GM21515 (cell line): Measurements from ENCODE around the gene CREB3L1.

Source experiments
- ATAC-seq: cut with Tn5 transposase; IDR thresholded peaks from one replicate; pipeline ENCODE4 v1.9.1; 2021; ENCODE audit not compliant: unreplicated experiment

The CREB3L1 gene

DNA sequence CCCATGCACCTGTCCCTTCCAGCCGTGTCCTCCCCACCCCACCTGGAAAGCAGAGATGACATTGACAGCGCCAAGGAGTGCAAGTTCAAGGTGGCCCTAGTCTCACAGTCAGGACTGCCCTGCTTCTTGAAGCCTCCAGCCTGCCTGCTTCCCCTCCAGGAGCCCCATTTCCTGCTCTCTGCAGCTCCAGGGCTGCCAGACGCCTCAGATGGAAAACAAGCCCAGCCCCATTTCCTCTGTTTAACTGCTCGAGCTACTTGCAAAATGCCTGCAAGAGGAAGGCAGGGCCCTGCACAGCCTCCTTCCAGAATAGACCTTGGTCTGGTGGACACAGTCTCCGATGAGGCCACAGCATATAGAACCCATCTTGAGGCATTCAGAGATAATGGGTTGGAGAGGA lies 64.8 kb downstream of the CREB3L1 start:
- no peak for ATAC-seq

DNA sequence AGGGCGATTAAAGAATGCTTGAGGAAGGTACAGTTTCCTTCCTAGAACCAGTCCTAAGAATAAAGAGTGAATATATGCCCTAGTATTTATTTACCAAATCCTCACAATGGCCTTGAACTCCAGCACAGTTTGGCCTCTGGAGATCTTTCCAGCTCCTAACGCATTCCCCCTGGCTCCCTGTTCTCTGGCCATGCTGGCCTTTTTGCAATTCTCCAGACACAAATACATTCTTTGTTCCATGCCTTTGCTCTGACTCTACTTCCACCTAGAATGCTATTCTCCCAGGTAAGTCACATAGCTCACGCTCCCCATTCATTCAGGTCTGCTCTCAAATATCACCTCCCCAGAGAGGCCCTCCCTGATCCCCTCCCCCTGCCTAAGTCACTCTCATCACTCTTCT lies 66.1 kb downstream of the CREB3L1 start:
- no peak for ATAC-seq

DNA sequence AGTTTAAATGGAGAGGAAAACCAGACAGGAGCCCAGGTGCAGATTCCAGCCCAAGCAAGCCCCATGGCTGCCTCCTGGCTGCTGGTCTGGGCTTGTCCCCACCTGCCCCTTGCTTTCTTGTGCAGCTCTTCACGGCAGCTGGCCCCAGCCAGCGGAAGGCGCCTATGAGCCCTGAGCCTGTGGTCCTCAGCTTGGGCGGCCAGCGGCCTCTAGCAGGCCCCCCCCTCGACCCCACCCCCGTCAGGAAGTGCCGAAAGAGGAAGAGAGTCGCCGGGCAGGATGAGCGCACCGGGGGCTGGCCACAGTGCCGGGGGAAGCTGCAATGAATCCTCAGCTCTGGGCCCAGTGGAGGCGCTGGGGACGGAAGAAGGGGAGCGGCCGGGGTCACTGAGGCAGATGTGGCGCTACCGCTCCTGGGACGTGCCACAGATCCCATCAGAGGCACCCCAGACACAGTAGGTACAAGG lies 67.7 kb downstream of the CREB3L1 start:
- no peak for ATAC-seq

DNA sequence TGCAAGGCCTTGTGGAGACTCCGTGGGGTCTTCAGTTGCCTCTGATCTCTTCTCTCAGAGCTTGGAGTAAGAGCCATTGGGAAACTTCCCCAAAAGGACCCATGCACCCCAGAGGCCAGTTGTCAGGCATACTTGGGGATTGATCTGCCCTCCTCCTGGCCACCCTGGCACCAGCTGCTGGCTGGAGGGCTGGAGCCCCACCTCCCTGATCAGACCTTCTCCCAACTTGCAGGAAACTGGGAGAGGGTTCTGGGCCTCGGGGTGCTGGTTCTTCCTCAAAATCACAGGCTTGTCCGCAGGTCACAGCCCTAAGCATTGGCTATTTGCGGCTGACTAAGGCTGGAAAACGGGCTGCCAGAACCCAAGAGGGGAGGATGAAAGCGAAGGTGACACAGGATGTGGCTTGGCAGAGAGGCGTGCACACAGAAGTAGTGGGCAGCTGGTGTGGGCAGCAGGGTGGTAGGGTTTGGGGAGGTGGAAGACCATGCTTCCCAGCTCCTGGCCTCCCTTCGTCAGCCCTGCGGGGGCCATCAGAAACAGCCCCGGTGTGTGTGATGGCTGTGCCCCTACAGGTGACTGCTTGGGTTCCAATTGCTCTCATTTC lies 68.5 kb downstream of the CREB3L1 start:
- no peak for ATAC-seq

DNA sequence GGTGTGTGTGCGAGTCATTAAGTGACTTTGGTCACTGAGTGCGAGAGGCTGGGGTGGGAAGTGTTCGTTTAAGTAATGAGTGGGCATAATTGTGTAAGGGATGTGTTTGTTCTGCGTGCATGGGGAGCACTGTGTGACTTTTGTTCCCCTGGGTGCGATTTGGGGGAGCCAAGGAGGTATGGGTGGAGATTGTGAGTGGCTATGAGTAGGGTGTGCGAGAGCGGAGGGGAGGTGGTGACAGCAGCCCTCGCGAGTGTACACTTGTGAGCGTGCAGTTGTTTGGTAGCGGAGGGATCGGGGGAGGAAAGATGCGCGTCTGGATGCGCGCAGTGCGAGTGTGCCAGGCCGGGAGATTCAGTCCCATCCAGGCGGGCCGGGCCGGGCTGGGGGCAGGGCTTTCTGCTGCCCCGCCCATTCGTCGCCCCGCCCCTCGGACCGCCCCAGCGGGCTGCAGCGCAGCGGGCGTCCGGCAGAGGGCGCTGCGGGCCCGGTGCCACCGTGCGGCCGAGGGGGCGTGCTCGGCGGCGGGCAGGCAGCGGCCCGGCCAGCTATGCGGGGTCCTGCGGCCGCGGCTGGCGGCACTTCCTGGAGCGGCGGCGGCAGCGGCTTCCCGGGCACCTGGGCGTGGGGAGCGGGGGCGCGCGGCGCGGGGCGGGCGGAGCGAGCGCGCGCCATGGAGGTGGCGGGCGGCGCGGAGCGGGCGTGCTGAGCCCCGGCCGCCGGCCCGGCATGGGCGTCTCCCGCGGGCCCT lies 69.6 kb downstream of the CREB3L1 start, which contains the start of gene DGKZ:
TSS of gene DGKZ (plus strand) at position 578 of the 751 bp plus-strand sequence. CDS start 197 bp downstream, outside the sequence.
- peak; percentile 69 for ATAC-seq

DNA sequence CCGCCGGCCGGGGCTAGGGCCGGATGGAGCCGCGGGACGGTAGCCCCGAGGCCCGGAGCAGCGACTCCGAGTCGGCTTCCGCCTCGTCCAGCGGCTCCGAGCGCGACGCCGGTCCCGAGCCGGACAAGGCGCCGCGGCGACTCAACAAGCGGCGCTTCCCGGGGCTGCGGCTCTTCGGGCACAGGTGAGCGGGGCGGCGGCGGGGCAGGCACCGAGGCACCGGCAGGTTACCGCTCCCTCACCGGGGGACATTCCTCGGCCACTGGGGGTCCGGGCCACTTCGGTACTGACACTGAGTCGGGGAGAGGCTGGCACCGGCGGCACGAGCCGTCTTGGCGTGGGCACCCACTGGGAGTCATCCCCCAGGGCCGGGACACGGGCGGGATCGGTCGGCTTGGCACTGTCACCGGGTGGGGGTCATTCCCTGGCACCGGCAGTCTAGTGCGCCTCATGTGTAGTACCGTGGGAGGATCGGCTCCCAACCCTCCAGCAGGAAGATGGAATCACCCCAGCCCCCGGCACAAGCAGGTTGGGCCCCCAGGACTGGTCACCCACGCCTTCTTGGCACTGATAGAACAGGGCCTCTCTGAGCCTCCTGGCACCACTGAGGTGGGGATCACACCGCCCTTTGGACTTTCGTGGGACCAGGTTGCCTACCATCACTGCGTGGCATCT lies 70.3 kb downstream of the CREB3L1 start:
- ATAC-seq = peak; percentile 4

DNA sequence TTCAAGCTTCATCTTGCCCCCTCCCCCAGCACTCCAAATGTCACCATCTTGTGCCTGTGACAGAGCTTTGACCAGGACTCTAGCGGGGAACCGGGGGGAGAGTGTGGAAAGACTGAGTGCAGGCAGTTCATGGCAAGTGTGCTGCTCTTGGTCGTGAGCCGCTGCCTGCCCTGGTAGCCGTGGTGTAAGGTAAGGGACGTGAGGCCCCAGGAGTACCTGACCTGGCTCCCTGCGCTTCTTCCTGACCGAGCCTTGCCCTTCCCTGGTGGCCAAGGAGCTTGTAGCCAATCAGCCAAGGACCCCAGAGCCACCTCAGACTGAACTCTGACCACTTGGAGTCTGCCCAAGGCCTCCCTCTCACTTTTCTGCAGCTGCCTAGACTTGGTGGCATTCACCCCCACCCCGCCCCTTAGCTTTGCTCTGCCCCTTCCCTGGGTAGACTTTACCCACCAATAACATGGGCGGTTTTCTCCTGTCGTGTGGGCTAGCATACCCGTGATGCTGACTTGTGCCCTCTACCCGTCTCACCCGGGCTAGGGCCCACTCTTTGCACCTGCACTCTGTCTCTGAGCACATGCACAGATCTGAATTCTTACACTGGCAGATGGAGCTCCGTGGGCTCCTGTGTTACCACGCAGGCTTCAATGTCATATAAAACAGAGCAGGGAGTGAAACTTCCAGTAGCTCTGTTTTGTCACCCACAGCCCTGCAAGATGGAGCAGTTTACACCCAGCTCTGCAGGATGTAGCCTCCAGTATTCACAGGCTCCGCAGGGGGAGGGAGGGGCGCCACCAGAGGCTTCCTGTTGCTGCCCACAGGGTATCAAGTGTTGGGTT lies 71.3 kb downstream of the CREB3L1 start:
- ATAC-seq = no peak

GRCh38 chr11:46350695-46351094 lies 73.2 kb downstream of the CREB3L1 start:
- no peak for ATAC-seq

- ATAC-seq = no peak
Observed at GRCh38 chr11:46351148-46351547, 73.7 kb downstream of the CREB3L1 start.

DNA sequence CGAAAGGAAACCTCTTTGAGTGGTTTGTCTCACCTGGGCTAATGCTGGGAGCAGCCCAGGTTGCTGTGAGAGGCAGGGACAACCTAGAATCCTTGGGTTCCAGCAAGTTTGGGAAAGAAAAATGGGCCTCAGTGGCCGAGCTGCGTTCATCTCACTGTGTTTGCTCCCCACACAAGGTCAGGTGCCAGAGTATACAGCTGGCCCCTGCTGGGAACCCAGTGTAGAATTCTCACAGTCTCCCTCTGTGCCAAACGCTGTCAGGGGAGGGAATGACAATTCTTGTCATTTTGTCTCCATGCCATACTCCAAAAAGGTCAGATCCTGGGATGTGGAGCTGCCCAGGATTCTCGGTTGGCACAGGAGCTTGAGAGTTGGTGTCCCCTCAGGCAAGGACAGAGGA lies 74.1 kb downstream of the CREB3L1 start:
- no peak for ATAC-seq

DNA sequence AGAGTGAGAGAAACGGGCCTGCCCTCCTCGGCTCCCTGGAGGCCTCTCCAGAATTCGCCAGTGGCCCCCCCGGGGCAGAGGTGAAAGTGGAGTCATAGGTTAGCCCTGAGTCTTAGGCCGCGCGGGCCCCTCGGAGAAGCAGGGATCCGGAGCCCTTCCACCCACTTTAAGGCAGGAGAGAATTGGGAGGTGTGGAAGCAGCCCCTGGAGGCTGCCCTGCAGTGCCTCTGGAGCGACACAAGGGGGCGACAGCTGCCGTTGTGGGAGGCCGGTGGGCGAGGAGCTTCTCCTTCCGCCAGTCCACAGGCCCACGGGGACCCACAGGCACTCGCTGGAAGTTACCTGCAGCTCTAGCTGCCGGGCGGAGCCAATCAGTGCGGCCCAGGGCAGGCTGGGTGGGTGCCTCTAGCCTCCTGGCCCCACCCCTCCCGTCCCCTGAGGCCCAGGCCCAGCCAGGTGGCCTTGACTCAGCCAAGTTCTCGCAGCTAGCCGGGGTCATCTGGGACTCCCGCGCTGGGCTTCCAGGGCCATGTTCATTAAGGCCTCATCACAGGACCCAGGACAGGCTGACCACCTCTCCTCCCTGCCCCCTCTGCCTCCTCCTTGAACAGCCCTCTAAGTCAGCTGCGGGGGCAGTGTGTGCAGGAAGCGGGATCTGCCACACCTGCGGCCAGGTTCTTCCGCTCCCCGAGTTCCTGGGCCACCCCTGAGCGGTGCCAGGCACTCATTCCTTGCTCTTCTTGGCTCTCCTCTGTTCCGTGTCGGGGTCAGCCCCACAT lies 74.8 kb downstream of the CREB3L1 start:
- no peak for ATAC-seq

- no peak for ATAC-seq
Observed at GRCh38 chr11:46353698-46354097, 76.2 kb downstream of the CREB3L1 start.

GRCh38 chr11:46356924-46357482 lies 79.5 kb downstream of the CREB3L1 start:
- no peak for ATAC-seq

DNA sequence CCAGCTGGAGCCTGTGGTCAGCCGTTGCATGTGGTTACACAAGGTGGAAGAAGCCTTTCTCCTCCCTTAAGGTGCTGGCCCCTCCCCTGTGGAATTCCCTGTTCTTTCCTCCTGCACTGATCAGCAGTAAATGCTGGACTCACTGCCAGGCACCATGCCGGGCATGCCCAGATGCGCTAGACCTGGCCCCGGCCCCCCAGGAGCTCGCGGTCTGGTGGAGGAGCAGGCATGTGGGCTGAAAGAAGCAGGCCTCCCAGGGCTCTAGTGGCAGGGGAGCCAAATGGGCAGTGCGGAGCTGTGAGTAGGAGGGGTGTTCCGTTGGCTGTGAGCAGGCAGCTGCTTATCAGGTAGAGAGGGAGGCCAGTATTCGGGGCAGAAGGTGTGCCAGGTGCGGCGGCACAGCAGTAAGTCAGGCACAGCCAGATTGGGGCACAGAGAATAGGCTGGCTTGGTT lies 80.0 kb downstream of the CREB3L1 start:
- ATAC-seq = no peak

DNA sequence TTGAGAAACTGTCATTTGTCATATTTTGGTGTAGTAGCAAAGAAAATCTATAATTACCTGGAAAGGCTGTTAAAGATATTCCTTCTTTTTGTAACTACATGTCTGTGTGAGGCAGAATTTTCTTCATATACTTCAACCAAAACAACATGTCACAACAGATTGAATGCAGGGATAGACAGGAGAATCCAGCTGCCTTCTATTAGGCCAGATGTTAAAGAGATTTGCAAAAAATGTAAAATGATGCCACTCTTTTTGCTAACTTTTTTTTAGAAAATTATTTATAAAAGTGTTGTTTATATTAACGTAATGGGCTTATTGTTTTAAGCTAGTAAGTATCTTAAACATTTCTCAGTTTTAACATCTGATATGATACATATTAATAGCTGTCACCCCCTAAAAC lies 82.5 kb downstream of the CREB3L1 start:
- ATAC-seq = no peak

GRCh38 chr11:46360878-46361277 lies 83.4 kb downstream of the CREB3L1 start:
- ATAC-seq = no peak

GRCh38 chr11:46361283-46362155 lies 84.1 kb downstream of the CREB3L1 start:
- ATAC-seq = peak; percentile 85

- ATAC-seq = no peak
Observed at GRCh38 chr11:46362156-46363030, 84.9 kb downstream of the CREB3L1 start.
